Osteocyte (in vitro differentiated cells): Measurements from ENCODE around the gene SYT5. TPM values are rescaled to one million over a fixed set of nuclear protein-coding genes. Genes with fewer than 3 reads are reported as not detected.
"Not testable (repeated sequence)": the region's sequence is repeated elsewhere in the genome, so short reads cannot be mapped to it uniquely, and the experiment has no call there.

Experiments
- DNase-seq: peaks from one replicate; pipeline ENCODE4 v3.0.0; 2021; ENCODE audit warnings: mixed read lengths; ENCODE audit not compliant: unreplicated experiment; ENCODE audit errors: extremely low spot score
- H3K27ac Mint-ChIP-seq: one replicate; pipeline ENCODE4 v1.8.0; 2021; ENCODE audit warnings: mild to moderate bottlenecking, mixed read lengths; ENCODE audit not compliant: unreplicated experiment
- H3K27me3 Mint-ChIP-seq: one replicate; pipeline ENCODE4 v1.8.0; 2021; ENCODE audit warnings: mixed read lengths; ENCODE audit not compliant: unreplicated experiment
- H3K36me3 Mint-ChIP-seq: one replicate; pipeline ENCODE4 v1.8.0; 2021; ENCODE audit warnings: mixed read lengths; ENCODE audit not compliant: unreplicated experiment
- H3K4me1 Mint-ChIP-seq: one replicate; pipeline ENCODE4 v1.8.0; 2021; ENCODE audit warnings: mixed read lengths; ENCODE audit not compliant: unreplicated experiment
- H3K4me3 Mint-ChIP-seq: one replicate; pipeline ENCODE4 v1.8.0; 2021; ENCODE audit warnings: mild to moderate bottlenecking, moderate library complexity, mixed read lengths; ENCODE audit not compliant: unreplicated experiment
- H3K9me3 Mint-ChIP-seq: one replicate; pipeline ENCODE4 v1.8.0; 2021; ENCODE audit warnings: mixed read lengths; ENCODE audit not compliant: unreplicated experiment
- total RNA-seq: library from RNA; stranded (reverse); gene quantifications from 2 replicates; pipeline ENCODE4 v1.2.1, GENCODE V29; 2021
- TF ChIP-seq, protein P1 (sequence below): fragments of 200-600 bp; sonication (generic); IDR thresholded peaks from 2 replicates; pipeline ENCODE4 v1.5.0; 2021; ENCODE audit warnings: antibody characterized with exemption, mild to moderate bottlenecking, moderate library complexity

SYT5 gene
- total RNA-seq, 1 donor from 2014 or later = not detected

DNA sequence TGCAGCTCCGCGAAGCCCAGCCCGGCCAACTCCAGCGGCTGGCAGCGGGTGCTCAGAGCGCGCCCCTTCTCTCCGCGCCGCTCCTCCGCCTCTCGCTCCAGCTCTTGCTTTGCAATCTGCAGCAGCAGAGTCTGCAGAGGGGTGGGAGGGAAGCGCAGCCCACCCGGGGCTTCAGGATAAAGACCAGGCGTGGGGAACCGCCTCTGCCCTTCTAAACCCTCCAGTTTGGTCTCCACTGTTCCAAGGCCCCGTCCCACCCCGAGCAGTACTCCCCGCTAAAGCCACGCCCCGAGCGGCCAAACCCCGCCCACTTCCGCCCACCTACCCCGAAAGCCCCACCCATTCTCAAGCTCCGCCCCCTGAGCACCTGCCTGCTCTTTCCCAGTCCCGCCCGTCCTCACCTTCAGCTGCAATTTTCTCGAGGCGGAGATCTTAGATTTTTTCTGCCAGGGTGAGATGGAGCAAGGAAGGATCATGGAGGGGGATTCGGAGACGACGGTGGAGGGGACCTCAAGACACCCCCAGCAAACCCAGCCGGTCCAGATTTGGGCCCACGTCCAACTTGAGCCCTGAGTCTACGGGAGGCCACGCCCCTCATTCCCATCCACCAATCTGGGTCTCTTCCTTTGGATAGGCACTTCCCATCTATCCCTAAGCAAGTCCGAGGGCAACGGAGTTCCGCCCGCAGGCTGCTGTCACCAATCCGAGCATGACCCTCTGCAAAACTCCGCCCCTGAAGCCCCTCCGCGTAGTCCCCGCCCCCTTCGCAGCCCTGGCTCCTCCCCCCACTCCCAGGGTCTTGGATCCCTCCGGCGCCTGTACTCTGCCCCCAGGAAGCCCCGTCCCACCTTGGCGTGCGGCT, 23.7 kb downstream of the SYT5 start:
- H3K27me3 Mint-ChIP-seq = peaks cover 13% of the 10 kb centered on the region
- TF ChIP-seq, protein P1, sequence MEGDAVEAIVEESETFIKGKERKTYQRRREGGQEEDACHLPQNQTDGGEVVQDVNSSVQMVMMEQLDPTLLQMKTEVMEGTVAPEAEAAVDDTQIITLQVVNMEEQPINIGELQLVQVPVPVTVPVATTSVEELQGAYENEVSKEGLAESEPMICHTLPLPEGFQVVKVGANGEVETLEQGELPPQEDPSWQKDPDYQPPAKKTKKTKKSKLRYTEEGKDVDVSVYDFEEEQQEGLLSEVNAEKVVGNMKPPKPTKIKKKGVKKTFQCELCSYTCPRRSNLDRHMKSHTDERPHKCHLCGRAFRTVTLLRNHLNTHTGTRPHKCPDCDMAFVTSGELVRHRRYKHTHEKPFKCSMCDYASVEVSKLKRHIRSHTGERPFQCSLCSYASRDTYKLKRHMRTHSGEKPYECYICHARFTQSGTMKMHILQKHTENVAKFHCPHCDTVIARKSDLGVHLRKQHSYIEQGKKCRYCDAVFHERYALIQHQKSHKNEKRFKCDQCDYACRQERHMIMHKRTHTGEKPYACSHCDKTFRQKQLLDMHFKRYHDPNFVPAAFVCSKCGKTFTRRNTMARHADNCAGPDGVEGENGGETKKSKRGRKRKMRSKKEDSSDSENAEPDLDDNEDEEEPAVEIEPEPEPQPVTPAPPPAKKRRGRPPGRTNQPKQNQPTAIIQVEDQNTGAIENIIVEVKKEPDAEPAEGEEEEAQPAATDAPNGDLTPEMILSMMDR = no peak
- no peaks in the 10 kb centered on the region for H3K36me3 Mint-ChIP-seq
- no peaks in the 10 kb centered on the region for H3K9me3 Mint-ChIP-seq
- DNase-seq = no peak
- peak overlapping the region; percentile 38 for H3K4me3 Mint-ChIP-seq
- H3K4me1 Mint-ChIP-seq = peaks cover 29% of the 10 kb centered on the region
- no peak overlapping the region for H3K27ac Mint-ChIP-seq

GRCh38 chr19:55155784-55156183, 24.3 kb downstream of the SYT5 start:
- not testable (repeated sequence) for H3K9me3 Mint-ChIP-seq, H3K4me3 Mint-ChIP-seq, H3K27ac Mint-ChIP-seq, H3K36me3 Mint-ChIP-seq, DNase-seq
- Mint-ChIP-seq H3K4me1 (peaks cover 29% of the 10 kb centered on the region), H3K27me3 (peaks cover 14% of the 10 kb centered on the region)

DNA sequence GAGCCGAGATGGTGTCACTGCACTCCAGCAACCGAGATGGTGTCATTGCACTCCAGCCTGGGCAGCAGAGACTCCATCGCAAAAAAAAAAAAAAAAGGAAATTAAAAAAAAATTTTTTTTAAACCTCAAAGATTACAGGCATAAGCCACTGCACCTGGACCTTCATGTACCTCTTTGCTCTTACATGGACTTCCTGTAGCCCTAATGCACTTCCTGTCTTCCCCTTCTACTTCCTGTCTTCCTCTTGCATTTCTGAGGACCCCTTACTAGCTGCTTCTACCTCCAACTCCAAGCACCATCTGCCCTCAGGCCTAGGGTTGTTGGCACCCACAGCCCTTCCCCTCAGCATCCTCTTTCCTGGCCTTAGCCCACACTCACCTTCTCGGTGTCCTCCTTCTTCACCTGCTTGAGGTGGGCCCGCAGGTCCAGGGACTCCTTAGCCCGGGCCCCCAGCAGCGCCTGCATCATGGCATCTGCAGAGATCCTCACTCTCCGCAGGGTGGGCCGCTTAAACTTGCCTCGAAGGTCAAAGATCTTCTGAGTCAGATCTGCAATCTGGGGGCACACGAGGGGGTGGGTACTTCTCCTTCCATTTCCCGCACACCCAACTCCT, 26.3 kb downstream of the SYT5 start:
- no peak overlapping the region for H3K4me3 Mint-ChIP-seq
- no peaks in the 10 kb centered on the region for H3K9me3 Mint-ChIP-seq
- H3K27me3 Mint-ChIP-seq = peaks cover 32% of the 10 kb centered on the region
- no peak for DNase-seq
- H3K36me3 Mint-ChIP-seq = no peaks in the 10 kb centered on the region
- H3K4me1 Mint-ChIP-seq = peaks cover 15% of the 10 kb centered on the region
- TF ChIP-seq, protein P1 = no peak
- no peak overlapping the region for H3K27ac Mint-ChIP-seq

GRCh38 chr19:55152017-55152416, 28.1 kb downstream of the SYT5 start:
- no peak for DNase-seq
- H3K4me3 Mint-ChIP-seq = no peak overlapping the region
- H3K27ac Mint-ChIP-seq = no peak overlapping the region
- peaks cover 10% of the 10 kb centered on the region for H3K4me1 Mint-ChIP-seq
- peaks cover 36% of the 10 kb centered on the region for H3K27me3 Mint-ChIP-seq
- no peaks in the 10 kb centered on the region for H3K36me3 Mint-ChIP-seq
- no peaks in the 10 kb centered on the region for H3K9me3 Mint-ChIP-seq
- TF ChIP-seq, protein P1 = no peak

DNA sequence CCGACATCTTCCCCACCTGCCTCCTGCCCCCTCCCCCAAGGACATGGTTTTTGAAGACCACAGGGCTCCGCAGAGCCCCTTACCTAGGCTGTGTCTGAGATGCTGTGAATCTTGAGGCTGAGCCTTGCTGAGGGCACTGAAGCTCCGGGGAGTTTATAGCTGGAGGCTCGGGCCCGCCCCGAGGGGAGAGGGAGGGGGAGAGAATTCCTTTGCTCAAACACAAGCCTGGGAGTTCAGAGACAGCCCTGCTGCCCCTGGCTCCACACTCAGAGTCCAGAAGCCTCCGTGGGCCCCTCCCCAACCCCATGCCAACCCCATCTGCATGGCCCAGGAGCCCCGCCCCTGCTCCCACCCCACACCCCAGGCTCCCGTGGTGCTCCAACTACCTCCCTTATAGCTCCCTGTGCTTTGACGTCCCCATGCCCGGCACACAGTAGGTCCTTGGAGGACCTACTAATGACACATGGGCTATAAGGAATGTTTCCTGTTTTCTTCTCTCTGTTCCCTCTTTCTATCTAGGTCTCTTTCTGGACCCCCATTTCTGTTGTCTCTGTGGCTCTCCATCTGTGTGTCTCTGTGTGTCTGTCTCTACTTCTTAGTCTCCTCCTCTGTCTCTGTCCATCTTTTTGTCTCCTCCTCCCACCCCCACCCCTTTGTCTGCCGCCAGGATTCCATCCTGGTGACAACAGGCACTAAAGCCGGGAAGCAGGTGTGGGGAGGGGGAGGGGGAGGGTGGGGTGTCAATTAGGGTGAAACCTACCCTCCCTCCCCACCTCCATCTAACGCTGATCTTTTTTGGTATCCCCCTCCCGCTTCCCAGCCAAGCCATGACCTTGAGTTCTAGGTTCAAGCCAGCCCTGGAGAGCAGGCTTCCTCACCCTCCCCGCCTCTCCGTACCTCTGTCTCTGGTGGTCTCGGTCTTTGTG, 30.7 kb downstream of the SYT5 start, which contains the start of gene TNNT1:
TSS of gene TNNT1 (minus strand) at position 129 of the 926 bp plus-strand sequence. CDS start 2,049 bp downstream, outside the sequence.
- Mint-ChIP-seq H3K9me3 (no peaks in the 10 kb centered on the region), H3K4me1 (peaks cover 2% of the 10 kb centered on the region), H3K27ac (no peak within 1 kb of the TSS), H3K36me3 (no peaks in the 10 kb centered on the region), H3K27me3 (peaks cover 38% of the 10 kb centered on the region), H3K4me3 (no peak within 1 kb of the TSS)
- no peak for DNase-seq
- TF ChIP-seq, protein P1 = no peak
